ENCODE measurements around the gene COL2A1.

COL2A1 gene

GRCh38 chr12:47989666-47990065 lies 14.6 kb downstream of the COL2A1 start:
- POLR2A ChIA-PET: no interaction called here
- no peak for DNase-seq (ENCODE audit: extremely low spot score)
- CTCF ChIA-PET: interaction anchor here (0.9 to 1.0 kb wide), 2 partner anchors 15 to 40 kb away, joined by 3 read pairs; no protein-coding TSS in a partner anchor
- TF ChIP-seq, protein P1, sequence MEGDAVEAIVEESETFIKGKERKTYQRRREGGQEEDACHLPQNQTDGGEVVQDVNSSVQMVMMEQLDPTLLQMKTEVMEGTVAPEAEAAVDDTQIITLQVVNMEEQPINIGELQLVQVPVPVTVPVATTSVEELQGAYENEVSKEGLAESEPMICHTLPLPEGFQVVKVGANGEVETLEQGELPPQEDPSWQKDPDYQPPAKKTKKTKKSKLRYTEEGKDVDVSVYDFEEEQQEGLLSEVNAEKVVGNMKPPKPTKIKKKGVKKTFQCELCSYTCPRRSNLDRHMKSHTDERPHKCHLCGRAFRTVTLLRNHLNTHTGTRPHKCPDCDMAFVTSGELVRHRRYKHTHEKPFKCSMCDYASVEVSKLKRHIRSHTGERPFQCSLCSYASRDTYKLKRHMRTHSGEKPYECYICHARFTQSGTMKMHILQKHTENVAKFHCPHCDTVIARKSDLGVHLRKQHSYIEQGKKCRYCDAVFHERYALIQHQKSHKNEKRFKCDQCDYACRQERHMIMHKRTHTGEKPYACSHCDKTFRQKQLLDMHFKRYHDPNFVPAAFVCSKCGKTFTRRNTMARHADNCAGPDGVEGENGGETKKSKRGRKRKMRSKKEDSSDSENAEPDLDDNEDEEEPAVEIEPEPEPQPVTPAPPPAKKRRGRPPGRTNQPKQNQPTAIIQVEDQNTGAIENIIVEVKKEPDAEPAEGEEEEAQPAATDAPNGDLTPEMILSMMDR (IDR thresholded peaks at IDR 0.05; ENCODE audit: control extremely low read depth, extremely low read depth, low read depth, missing control alignments): no peak

DNA sequence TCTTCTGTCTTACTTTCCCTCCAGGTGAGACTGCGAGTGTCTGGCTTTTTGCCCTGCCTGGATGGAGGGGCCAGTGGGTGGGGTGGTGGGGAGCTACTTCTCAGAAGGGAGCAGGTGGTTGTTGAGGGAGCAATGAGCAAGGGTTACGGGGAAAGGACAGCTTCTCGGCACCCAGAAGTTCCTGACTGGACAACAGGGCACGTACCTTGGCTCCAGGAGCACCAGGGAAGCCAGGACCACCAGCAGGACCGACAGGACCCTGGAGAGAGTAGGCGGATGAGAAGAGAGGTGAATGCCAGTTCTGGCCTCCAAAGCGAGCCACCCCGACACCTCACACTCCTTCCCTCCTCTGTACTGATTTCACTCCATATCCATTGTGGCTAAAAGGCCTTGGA lies 15.3 kb downstream of the COL2A1 start:
- DNase-seq (ENCODE audit: extremely low spot score): no peak
- ChIA-PET CTCF (interaction anchor here (0.9 kb wide), 1 partner anchor 14 kb away, joined by 3 read pairs; no protein-coding TSS in a partner anchor), POLR2A (no interaction called here)
- TF ChIP-seq, protein P1 (IDR thresholded peaks at IDR 0.05; ENCODE audit: control extremely low read depth, extremely low read depth, low read depth, missing control alignments): no peak

GRCh38 chr12:47988073-47989022 lies 15.9 kb downstream of the COL2A1 start:
- DNase-seq (ENCODE audit: extremely low spot score): no peak
- CTCF ChIA-PET: interaction anchor here (0.9 kb wide), 1 partner anchor 14 kb away, joined by 3 read pairs; no protein-coding TSS in a partner anchor
- POLR2A ChIA-PET: interaction anchor here (0.5 kb wide), 1 partner anchor 65 kb away, joined by 5 read pairs; no protein-coding TSS in a partner anchor
- TF ChIP-seq, protein P1 (IDR thresholded peaks at IDR 0.05; ENCODE audit: control extremely low read depth, extremely low read depth, low read depth, missing control alignments): no peak

- CTCF ChIA-PET: no interaction called here
- DNase-seq (ENCODE audit: extremely low spot score): no peak
- POLR2A ChIA-PET: interaction anchor here (0.5 kb wide), 1 partner anchor 66 kb away, joined by 5 read pairs; no protein-coding TSS in a partner anchor
- TF ChIP-seq, protein P1 (IDR thresholded peaks at IDR 0.05; ENCODE audit: control extremely low read depth, extremely low read depth, low read depth, missing control alignments): no peak
Observed at GRCh38 chr12:47987411-47988072, 16.7 kb downstream of the COL2A1 start.

GRCh38 chr12:47986832-47987231 lies 17.4 kb downstream of the COL2A1 start:
- DNase-seq (ENCODE audit: extremely low spot score): no peak
- CTCF ChIA-PET: interaction anchor here (1.5 kb wide), 1 partner anchor 37 kb away, joined by 3 read pairs; no protein-coding TSS in a partner anchor
- POLR2A ChIA-PET: no interaction called here
- TF ChIP-seq, protein P1 (IDR thresholded peaks at IDR 0.05; ENCODE audit: control extremely low read depth, extremely low read depth, low read depth, missing control alignments): no peak

DNA sequence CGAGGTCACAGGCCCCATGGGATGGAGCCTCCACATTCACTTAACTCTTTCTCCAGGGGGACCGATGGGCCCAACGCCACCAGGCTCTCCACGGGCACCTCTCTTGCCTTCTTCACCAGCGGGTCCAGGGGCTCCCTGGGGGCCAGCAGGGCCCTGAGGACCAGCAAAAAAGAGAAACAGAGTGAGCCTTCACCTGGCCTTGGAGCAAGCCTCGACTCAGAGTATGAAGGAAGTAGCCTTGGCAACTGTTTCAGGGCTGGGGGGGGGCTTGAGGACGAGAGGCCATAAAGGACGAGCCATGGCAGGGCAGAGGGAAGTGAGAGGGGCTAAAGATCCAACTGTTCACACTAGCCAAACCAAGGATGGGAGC lies 18.0 kb downstream of the COL2A1 start:
- DNase-seq (ENCODE audit: extremely low spot score): no peak
- ChIA-PET POLR2A (no interaction called here), CTCF (interaction anchor here (1.5 kb wide), 1 partner anchor 37 kb away, joined by 3 read pairs; no protein-coding TSS in a partner anchor)
- TF ChIP-seq, protein P1 (IDR thresholded peaks at IDR 0.05; ENCODE audit: control extremely low read depth, extremely low read depth, low read depth, missing control alignments): no peak
